Immature natural killer cell (primary cell): ENCODE measurements around the gene KLHL22. TPM values are rescaled to one million over a fixed set of nuclear protein-coding genes. Genes with fewer than 3 reads are reported as not detected.
"Not testable (repeated sequence)": the region's sequence is repeated elsewhere in the genome, so short reads cannot be mapped to it uniquely, and the experiment has no call there.

Experiments
- DNase-seq, 3 donors: peaks; one replicate each; pipeline ENCODE4 v3.0.0; 2022; ENCODE audit warnings: mixed read lengths in 1 of 3
- H3K27ac Mint-ChIP-seq, 6 donors: one replicate each; pipeline ENCODE4 v1.8.0; 2020; ENCODE audit warnings: mixed read lengths in 6 of 6, mild to moderate bottlenecking in 5 of 6, inconsistent platforms in 4 of 6, moderate library complexity in 3 of 6
- H3K27me3 Mint-ChIP-seq, 3 donors: one replicate each; pipeline ENCODE4 v1.8.0; 2020 to 2021; ENCODE audit warnings: low read depth in 3 of 3, mild to moderate bottlenecking in 3 of 3, mixed read lengths in 3 of 3, moderate library complexity in 3 of 3, inconsistent platforms in 1 of 3
- H3K36me3 Mint-ChIP-seq, 3 donors: one replicate each; pipeline ENCODE4 v1.8.0; 2020; ENCODE audit warnings: mixed read lengths in 3 of 3, inconsistent platforms in 2 of 3, mild to moderate bottlenecking in 2 of 3
- H3K4me1 Mint-ChIP-seq, 2 donors: one replicate each; pipeline ENCODE4 v1.8.0; 2020; ENCODE audit warnings: inconsistent platforms in 2 of 2, mild to moderate bottlenecking in 2 of 2, mixed read lengths in 2 of 2, moderate library complexity in 1 of 2
- H3K4me3 Mint-ChIP-seq, 5 donors: one replicate each; pipeline ENCODE4 v1.8.0; 2020; ENCODE audit warnings: mild to moderate bottlenecking in 5 of 5, mixed read lengths in 5 of 5, inconsistent platforms in 3 of 5, moderate library complexity in 3 of 5
- H3K9me3 Mint-ChIP-seq, 6 donors: one replicate each; pipeline ENCODE4 v1.8.0; 2020; ENCODE audit warnings: mild to moderate bottlenecking in 6 of 6, mixed read lengths in 6 of 6, inconsistent platforms in 4 of 6, moderate library complexity in 3 of 6
- polyA plus RNA-seq, 3 donors: library from polyadenylated mRNA; unstranded; fragments of 300-500 nt; fragmentation: Illumina TruSeq; gene quantifications; one replicate each; pipeline ENCODE4 v1.2.3, GENCODE V29; 2021

The KLHL22 gene
- polyA plus RNA-seq, 3 donors from 2014 or later: 12.8 to 26.3 (median 26.1) TPM

- Mint-ChIP-seq H3K4me3 (peak overlapping the region in 2 of 5 donors; percentile 27 to 44), H3K4me1 (peaks cover 7% of the 10 kb centered on the region in 2 donors), H3K36me3 (no peaks in the 10 kb centered on the region), H3K27ac (no peak overlapping the region), H3K27me3 (peaks cover 6 to 13% (median 9%) of the 10 kb centered on the region in 3 donors), H3K9me3 (no peaks in the 10 kb centered on the region)
- DNase-seq: no peak
Measured at GRCh38 chr22:20424932-20425565, 70.5 kb downstream of the KLHL22 start.

GRCh38 chr22:20424568-20424931, 71.0 kb downstream of the KLHL22 start:
- H3K4me3 Mint-ChIP-seq: no peak overlapping the region
- no peaks in the 10 kb centered on the region for H3K9me3 Mint-ChIP-seq
- H3K27ac Mint-ChIP-seq: no peak overlapping the region
- no peaks in the 10 kb centered on the region for H3K36me3 Mint-ChIP-seq
- H3K4me1 Mint-ChIP-seq: peaks cover 6 to 7% of the 10 kb centered on the region in 2 donors
- H3K27me3 Mint-ChIP-seq: peaks cover 6 to 13% (median 9%) of the 10 kb centered on the region in 3 donors
- DNase-seq: no peak

- H3K4me3 Mint-ChIP-seq: peak overlapping the region in 1 of 5 donors; percentile 33
- peaks cover 6 to 13% (median 6%) of the 10 kb centered on the region in 3 donors for H3K27me3 Mint-ChIP-seq
- H3K36me3 Mint-ChIP-seq: no peaks in the 10 kb centered on the region
- peaks cover 3 to 5% of the 10 kb centered on the region in 2 donors for H3K4me1 Mint-ChIP-seq
- no peaks in the 10 kb centered on the region for H3K9me3 Mint-ChIP-seq
- DNase-seq: no peak
- H3K27ac Mint-ChIP-seq: no peak overlapping the region
Measured at GRCh38 chr22:20423906-20424551, 71.6 kb downstream of the KLHL22 start.

GRCh38 chr22:20423008-20423905, 72.3 kb downstream of the KLHL22 start:
- H3K4me3 Mint-ChIP-seq: peak overlapping the region in 2 of 5 donors; percentile 23 to 45
- peaks cover 5 to 14% (median 6%) of the 10 kb centered on the region in 3 donors for H3K27me3 Mint-ChIP-seq
- H3K36me3 Mint-ChIP-seq: no peaks in the 10 kb centered on the region
- H3K4me1 Mint-ChIP-seq: peaks cover 1 to 2% of the 10 kb centered on the region in 2 donors
- H3K9me3 Mint-ChIP-seq: no peaks in the 10 kb centered on the region
- no peak for DNase-seq
- no peak overlapping the region for H3K27ac Mint-ChIP-seq

DNA sequence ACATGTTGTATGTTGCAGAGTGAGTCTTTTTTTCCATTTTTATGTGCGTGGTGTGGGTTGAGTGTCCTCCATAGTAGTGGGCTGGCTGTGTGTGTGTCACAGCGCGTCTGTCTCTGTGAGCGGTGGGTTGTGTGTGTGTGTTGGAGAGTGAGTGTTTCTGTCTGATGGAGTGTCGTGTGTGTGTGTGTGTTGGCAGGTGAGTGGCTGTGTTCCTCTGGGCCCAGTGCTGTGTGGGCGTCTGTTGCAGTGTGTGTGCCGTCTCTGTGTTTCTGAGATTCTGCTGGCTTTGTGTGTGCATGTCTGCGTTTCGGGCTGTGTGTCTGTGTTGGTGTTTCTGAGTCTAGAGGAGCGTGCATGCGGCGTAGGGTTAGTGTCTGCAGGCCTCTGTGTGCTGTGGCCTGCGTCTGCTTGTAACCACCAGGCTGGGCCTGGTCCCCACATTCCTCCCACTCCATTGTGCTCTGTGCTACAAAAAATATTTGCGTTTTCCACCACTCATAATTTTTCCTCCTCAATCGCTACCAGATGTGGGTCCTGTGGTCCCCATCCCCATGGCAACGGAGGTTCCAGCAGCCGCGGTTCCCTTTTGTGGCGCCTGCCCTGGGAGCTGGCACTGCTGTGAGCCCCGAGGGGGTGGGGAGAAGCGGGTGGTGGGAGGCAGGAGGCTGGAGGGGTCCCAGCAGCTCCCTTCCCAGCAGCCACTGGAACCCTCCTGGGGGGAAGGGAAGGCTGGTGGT, 73.2 kb downstream of the KLHL22 start:
- Mint-ChIP-seq H3K4me3 (no peak overlapping the region), H3K27ac (no peak overlapping the region), H3K27me3 (peaks cover 5 to 17% (median 6%) of the 10 kb centered on the region in 3 donors), H3K4me1 (peaks cover 2 to 5% of the 10 kb centered on the region in 2 donors), H3K36me3 (no peaks in the 10 kb centered on the region), H3K9me3 (no peaks in the 10 kb centered on the region)
- no peak for DNase-seq

GRCh38 chr22:20421507-20421874, 74.1 kb downstream of the KLHL22 start:
- peaks cover 0 to 5% of the 10 kb centered on the region in 2 donors for H3K4me1 Mint-ChIP-seq
- no peak overlapping the region for H3K27ac Mint-ChIP-seq
- H3K4me3 Mint-ChIP-seq: no peak overlapping the region
- H3K36me3 Mint-ChIP-seq: no peaks in the 10 kb centered on the region
- no peak for DNase-seq
- H3K9me3 Mint-ChIP-seq: no peaks in the 10 kb centered on the region
- peaks cover 0 to 14% (median 6%) of the 10 kb centered on the region in 3 donors for H3K27me3 Mint-ChIP-seq

DNA sequence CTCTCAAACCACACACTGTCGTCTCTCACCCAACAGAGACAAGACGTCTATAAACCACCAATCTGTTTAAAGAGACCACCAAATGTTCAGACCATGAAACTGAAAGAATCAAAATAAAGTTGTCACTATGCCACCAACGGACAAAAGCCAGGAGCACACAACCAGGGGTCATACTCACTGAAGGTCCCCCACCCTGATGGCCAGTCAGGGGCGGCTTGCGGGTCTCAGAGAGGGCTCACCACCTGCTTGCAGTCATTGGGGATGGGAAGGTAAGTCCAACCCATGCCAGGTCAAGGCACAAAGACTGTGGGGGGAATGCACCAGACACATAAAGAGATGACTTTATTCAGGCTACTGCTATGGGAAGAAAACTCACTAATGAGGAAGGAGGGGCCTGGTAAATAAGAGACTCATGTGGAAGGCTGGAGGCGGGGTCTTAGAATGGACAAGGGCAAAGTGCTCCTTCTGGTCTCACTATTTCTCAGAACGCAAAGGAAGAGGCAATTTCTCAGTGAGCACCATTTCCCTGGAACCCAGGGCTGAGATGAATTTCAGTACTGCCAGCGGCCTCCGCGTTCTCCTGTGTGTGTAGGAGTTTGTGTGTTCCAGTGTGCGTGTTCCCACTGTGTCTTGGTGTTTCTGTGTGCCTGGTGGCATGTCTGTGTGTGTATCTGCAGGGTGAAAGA, 75.3 kb downstream of the KLHL22 start:
- peaks cover 0 to 11% (median 10%) of the 10 kb centered on the region in 3 donors for H3K27me3 Mint-ChIP-seq
- H3K4me3 Mint-ChIP-seq: no peak overlapping the region
- H3K36me3 Mint-ChIP-seq: no peaks in the 10 kb centered on the region

DNA sequence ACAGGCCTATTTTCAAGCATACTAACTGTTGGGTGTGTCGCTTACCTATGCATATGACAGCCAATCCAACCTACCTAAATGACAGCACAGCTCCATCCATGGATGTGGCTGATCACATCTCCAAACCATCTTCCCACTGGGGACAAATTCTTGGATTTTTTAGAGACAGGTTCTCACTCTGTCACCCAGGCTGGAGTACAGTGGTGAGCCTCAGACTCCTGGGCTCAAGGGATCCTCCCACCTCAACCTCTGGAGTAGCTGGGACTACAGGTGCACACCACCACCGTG, 76.0 kb downstream of the KLHL22 start:
- no peak overlapping the region for H3K4me3 Mint-ChIP-seq
- peak overlapping the region in 1 of 6 donors; percentile 36 for H3K27ac Mint-ChIP-seq
- H3K36me3 Mint-ChIP-seq: no peaks in the 10 kb centered on the region
- H3K27me3 Mint-ChIP-seq: peaks cover 0 to 11% (median 7%) of the 10 kb centered on the region in 3 donors
- DNase-seq: no peak
- peaks cover 0 to 5% of the 10 kb centered on the region in 2 donors for H3K4me1 Mint-ChIP-seq
- no peaks in the 10 kb centered on the region for H3K9me3 Mint-ChIP-seq

More for the DNA sequence above, 75.3 kb downstream of the KLHL22 start:
- Mint-ChIP-seq H3K4me1 (peaks cover 0 to 5% of the 10 kb centered on the region in 2 donors), H3K27ac (no peak overlapping the region), H3K9me3 (no peaks in the 10 kb centered on the region)
- no peak for DNase-seq

- peak; percentile 73 to 80 (median 77) for DNase-seq
- Mint-ChIP-seq H3K9me3 (no peaks in the 10 kb centered on the region), H3K27ac (peak overlapping the region in 2 of 6 donors; percentile 12 to 24), H3K4me1 (peaks cover 0 to 5% of the 10 kb centered on the region in 2 donors), H3K36me3 (no peaks in the 10 kb centered on the region), H3K27me3 (peaks cover 0 to 9% (median 3%) of the 10 kb centered on the region in 3 donors), H3K4me3 (peak overlapping the region; percentile 74 to 81 (median 75))
Measured at GRCh38 chr22:20418211-20418788, 77.3 kb downstream of the KLHL22 start.

- not testable (repeated sequence) for H3K36me3 Mint-ChIP-seq, H3K4me3 Mint-ChIP-seq, DNase-seq, H3K4me1 Mint-ChIP-seq, H3K9me3 Mint-ChIP-seq
- Mint-ChIP-seq H3K27me3 (peaks cover 0 to 11% (median 3%) of the 10 kb centered on the region in 3 donors), H3K27ac (peak overlapping the region in 1 of 6 donors; percentile 57)
Measured at GRCh38 chr22:20415699-20416098, 79.9 kb downstream of the KLHL22 start.

- not testable (repeated sequence) for DNase-seq, H3K27ac Mint-ChIP-seq, H3K4me3 Mint-ChIP-seq, H3K4me1 Mint-ChIP-seq, H3K9me3 Mint-ChIP-seq, H3K36me3 Mint-ChIP-seq
- H3K27me3 Mint-ChIP-seq: peaks cover 0 to 11% (median 5%) of the 10 kb centered on the region in 3 donors
Measured at GRCh38 chr22:20415241-20415640, 80.4 kb downstream of the KLHL22 start.

DNA sequence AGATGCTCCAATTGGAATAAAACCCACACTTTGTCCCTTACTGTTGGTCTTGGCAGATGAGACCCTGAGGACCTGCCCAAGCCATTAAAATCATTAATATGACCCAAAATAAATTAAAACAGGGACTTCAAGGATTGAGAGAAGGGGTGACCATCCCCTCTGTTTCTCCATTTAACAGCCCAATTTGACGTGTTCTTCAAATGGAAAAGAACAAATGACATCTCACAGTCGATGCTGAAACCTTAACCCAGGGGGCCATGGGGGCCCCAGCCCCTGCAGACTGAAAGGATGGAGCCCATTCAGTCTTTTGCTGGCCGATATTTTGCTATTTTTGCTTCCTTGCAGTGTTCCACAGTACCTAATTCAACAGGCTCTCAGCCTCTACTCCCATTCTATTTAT, 81.1 kb downstream of the KLHL22 start:
- no peak for DNase-seq
- Mint-ChIP-seq H3K9me3 (no peaks in the 10 kb centered on the region), H3K27ac (no peak overlapping the region), H3K27me3 (peaks cover 0 to 11% (median 5%) of the 10 kb centered on the region in 3 donors), H3K36me3 (no peaks in the 10 kb centered on the region), H3K4me1 (peaks cover 0 to 5% of the 10 kb centered on the region in 2 donors), H3K4me3 (no peak overlapping the region)

DNA sequence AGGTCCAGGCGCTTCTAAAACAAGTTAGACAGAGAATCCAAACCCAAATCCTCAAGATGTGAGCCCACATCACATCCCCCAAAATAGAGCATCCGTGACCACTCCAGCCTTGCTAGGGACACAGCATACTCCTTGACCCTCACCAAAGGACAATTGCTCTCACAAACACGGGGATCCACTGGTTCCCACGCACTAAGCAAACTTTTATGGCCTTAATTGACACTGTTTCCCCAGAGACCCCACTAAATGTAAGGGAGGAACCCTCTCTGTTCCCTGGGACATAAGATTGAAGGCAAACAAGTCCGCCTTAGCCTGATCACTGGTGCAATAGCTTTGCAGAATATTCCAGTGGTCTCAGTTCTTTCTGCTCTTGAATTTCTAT, 81.5 kb downstream of the KLHL22 start:
- no peak for DNase-seq
- Mint-ChIP-seq H3K4me3 (no peak overlapping the region), H3K27me3 (peaks cover 0 to 11% (median 5%) of the 10 kb centered on the region in 3 donors), H3K27ac (no peak overlapping the region), H3K9me3 (no peaks in the 10 kb centered on the region), H3K4me1 (peaks cover 0 to 5% of the 10 kb centered on the region in 2 donors), H3K36me3 (no peaks in the 10 kb centered on the region)
